HEK293 (cell line): ENCODE results near the gene NCAPG2.

Source experiments
- CTCF ChIA-PET: fragments of 350-600 bp; formaldehyde crosslinking; extraction: SDS; loops from one replicate; lab custom pipeline; 2021; ENCODE audit warnings: antibody characterized with exemption; lab: Yijun Ruan, JAX
- POLR2A ChIA-PET: fragments of 300-600 bp; formaldehyde crosslinking; extraction: SDS; loops from one replicate; lab custom pipeline; 2020; ENCODE audit warnings: antibody characterized with exemption, inconsistent platforms; lab: Yijun Ruan, JAX
- H3K27ac ChIP-seq: fragments of 200-500 bp; sonication (Bioruptor generic); 2 replicates; pipeline ENCODE4 v1.5.1; 2014; ENCODE audit warnings: low read depth, low read length, control low read depth, inconsistent platforms; ENCODE audit errors: extremely low read depth
- H3K36me3 ChIP-seq, 2 experiments: fragments of 200-500 bp in 1 of 2; sonication (Bioruptor generic) in 1 of 2; 1 replicate in 1 of 2; 2 replicates in 1 of 2; pipeline ENCODE4 v1.5.1; 2014 to 2017; ENCODE audit warnings: inconsistent platforms in 2 of 2, low read length in 2 of 2; ENCODE audit not compliant: control insufficient read depth in 2 of 2, insufficient read depth in 1 of 2
- H3K4me1 ChIP-seq: fragments of 200-500 bp; sonication (Bioruptor generic); 2 replicates; pipeline ENCODE4 v1.5.1; 2014; ENCODE audit warnings: mild to moderate bottlenecking, low read length, inconsistent platforms; ENCODE audit not compliant: control insufficient read depth, insufficient read depth
- H3K4me3 ChIP-seq: 2 replicates; pipeline ENCODE4 v1.5.1; 2011; ENCODE audit warnings: low read depth, mild to moderate bottlenecking, control low read depth, low read length, moderate library complexity
- H3K9me3 ChIP-seq: fragments of 200-500 bp; sonication (Bioruptor generic); 2 replicates; pipeline ENCODE4 v1.5.1; 2014; ENCODE audit warnings: low read depth, low read length, inconsistent platforms; ENCODE audit not compliant: control insufficient read depth, insufficient read depth
- GLIS2 ChIP-seq: fragments of 450-650 bp; formaldehyde crosslinking; IDR thresholded peaks from 2 replicates; pipeline ENCODE4 v1.5.1; 2016; ENCODE audit warnings: missing biosample characterization, missing genetic modification characterization
- HOXA7 ChIP-seq: sonication (generic); formaldehyde crosslinking; IDR thresholded peaks from 2 replicates; pipeline ENCODE4 v1.8.1; 2022; ENCODE audit warnings: missing genetic modification reagents, borderline replicate concordance
- OSR2 ChIP-seq: fragments of 450-650 bp; formaldehyde crosslinking; IDR thresholded peaks from 2 replicates; pipeline ENCODE4 v1.5.1; 2016; ENCODE audit warnings: missing biosample characterization, missing genetic modification characterization
- TCF7L2 ChIP-seq: IDR thresholded peaks from 2 replicates; pipeline ENCODE4 v1.6.1; 2011; ENCODE audit warnings: low read depth, mild to moderate bottlenecking, inconsistent platforms, low read length, moderate library complexity, borderline replicate concordance
- ZBTB17 ChIP-seq: fragments of 450-650 bp; formaldehyde crosslinking; IDR thresholded peaks from 2 replicates; pipeline ENCODE4 v1.5.1; 2016; ENCODE audit warnings: missing biosample characterization, missing genetic modification characterization
- ZFP69B ChIP-seq: fragments of 450-650 bp; formaldehyde crosslinking; IDR thresholded peaks from 2 replicates; pipeline ENCODE4 v1.5.1; 2016; ENCODE audit warnings: missing biosample characterization, missing genetic modification characterization
- ZNF112 ChIP-seq: fragments of 450-650 bp; formaldehyde crosslinking; IDR thresholded peaks from 2 replicates; pipeline ENCODE4 v1.5.0; 2017; ENCODE audit warnings: missing biosample characterization, missing genetic modification characterization
- ZNF114 ChIP-seq: fragments of 450-650 bp; formaldehyde crosslinking; IDR thresholded peaks from 2 replicates; pipeline ENCODE4 v1.5.0; 2017; ENCODE audit warnings: missing biosample characterization, missing genetic modification characterization
- ZNF16 ChIP-seq: fragments of 450-650 bp; formaldehyde crosslinking; IDR thresholded peaks from 2 replicates; pipeline ENCODE4 v1.5.1; 2016; ENCODE audit warnings: low read depth, missing biosample characterization, missing genetic modification characterization
- ZNF211 ChIP-seq: fragments of 450-650 bp; formaldehyde crosslinking; IDR thresholded peaks from 2 replicates; pipeline ENCODE4 v1.5.1; 2016; ENCODE audit warnings: low read depth, missing biosample characterization, missing genetic modification characterization
- ZNF391 ChIP-seq: fragments of 450-650 bp; formaldehyde crosslinking; IDR thresholded peaks from 2 replicates; pipeline ENCODE4 v1.5.1; 2016; ENCODE audit warnings: low read depth, missing biosample characterization, missing genetic modification characterization, borderline replicate concordance
- ZNF416 ChIP-seq: fragments of 450-650 bp; formaldehyde crosslinking; IDR thresholded peaks from 2 replicates; pipeline ENCODE4 v1.5.1; 2016; ENCODE audit warnings: missing biosample characterization, missing genetic modification characterization
- ZNF510 ChIP-seq: fragments of 450-650 bp; formaldehyde crosslinking; IDR thresholded peaks from 2 replicates; pipeline ENCODE4 v1.5.1; 2018; ENCODE audit warnings: mild to moderate bottlenecking, missing genetic modification characterization, missing biosample characterization; ENCODE audit not compliant: insufficient replicate concordance
- ZNF610 ChIP-seq: fragments of 450-650 bp; formaldehyde crosslinking; IDR thresholded peaks from 2 replicates; pipeline ENCODE4 v1.5.1; 2016; ENCODE audit warnings: missing biosample characterization, missing genetic modification characterization, borderline replicate concordance
- ZNF654 ChIP-seq: fragments of 450-650 bp; formaldehyde crosslinking; IDR thresholded peaks from 2 replicates; pipeline ENCODE4 v1.5.1; 2016; ENCODE audit warnings: low read depth, missing biosample characterization, missing genetic modification characterization
- ZNF701 ChIP-seq: fragments of 450-650 bp; formaldehyde crosslinking; IDR thresholded peaks from 2 replicates; pipeline ENCODE4 v1.5.1; 2016; ENCODE audit warnings: missing biosample characterization, missing genetic modification characterization
- ZNF76 ChIP-seq: fragments of 450-650 bp; formaldehyde crosslinking; IDR thresholded peaks from 2 replicates; pipeline ENCODE4; 2016; ENCODE audit warnings: low read depth, missing biosample characterization, missing genetic modification characterization, borderline replicate concordance
- TF ChIP-seq, protein P1 (sequence below): fragments of 450-650 bp; formaldehyde crosslinking; IDR thresholded peaks from 2 replicates; pipeline ENCODE4 v1.5.1; 2017; ENCODE audit warnings: missing biosample characterization, missing genetic modification characterization
- TF ChIP-seq, protein P2 (sequence below): fragments of 450-650 bp; formaldehyde crosslinking; IDR thresholded peaks from 2 replicates; pipeline ENCODE4 v1.5.1; 2016; ENCODE audit warnings: missing biosample characterization, missing genetic modification characterization
- TF ChIP-seq, protein P3 (sequence below): fragments of 450-650 bp; formaldehyde crosslinking; IDR thresholded peaks from 2 replicates; pipeline ENCODE4 v1.5.1; 2016; ENCODE audit warnings: missing biosample characterization, missing genetic modification characterization
- TF ChIP-seq, protein P4 (sequence below): fragments of 450-650 bp; formaldehyde crosslinking; IDR thresholded peaks from 2 replicates; pipeline ENCODE4 v1.5.1; 2016; ENCODE audit warnings: missing biosample characterization, missing genetic modification characterization

The NCAPG2 gene

DNA sequence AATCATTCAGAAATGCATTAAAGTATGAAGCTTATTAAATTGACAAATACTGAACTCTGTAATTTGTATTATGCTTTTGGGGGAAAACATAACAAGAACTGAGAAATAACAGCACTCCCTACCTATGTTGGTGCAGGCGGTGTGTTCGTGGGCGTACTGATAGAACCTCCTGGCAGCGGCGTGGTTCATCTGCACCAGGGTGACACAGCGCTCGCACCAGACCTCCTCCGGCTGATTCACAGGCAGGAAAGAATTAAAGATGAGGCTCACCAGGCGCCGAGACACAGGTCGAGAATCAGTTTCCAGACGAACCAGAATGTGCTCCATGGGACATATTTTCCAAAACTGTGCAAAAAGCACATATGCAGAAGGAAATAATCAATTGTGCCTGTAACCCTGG lies 40.2 kb downstream of the NCAPG2 start (continued):
- TF ChIP-seq TCF7L2 (no peak), ZNF211 (tag by site-specific recombination) (no peak), ZNF16 (no peak), ZNF654 (tag by site-specific recombination) (no peak), OSR2 (tag by site-specific recombination) (no peak), ZNF114 (tag by site-specific recombination) (no peak), ZBTB17 (no peak)
- TF ChIP-seq, protein P1, sequence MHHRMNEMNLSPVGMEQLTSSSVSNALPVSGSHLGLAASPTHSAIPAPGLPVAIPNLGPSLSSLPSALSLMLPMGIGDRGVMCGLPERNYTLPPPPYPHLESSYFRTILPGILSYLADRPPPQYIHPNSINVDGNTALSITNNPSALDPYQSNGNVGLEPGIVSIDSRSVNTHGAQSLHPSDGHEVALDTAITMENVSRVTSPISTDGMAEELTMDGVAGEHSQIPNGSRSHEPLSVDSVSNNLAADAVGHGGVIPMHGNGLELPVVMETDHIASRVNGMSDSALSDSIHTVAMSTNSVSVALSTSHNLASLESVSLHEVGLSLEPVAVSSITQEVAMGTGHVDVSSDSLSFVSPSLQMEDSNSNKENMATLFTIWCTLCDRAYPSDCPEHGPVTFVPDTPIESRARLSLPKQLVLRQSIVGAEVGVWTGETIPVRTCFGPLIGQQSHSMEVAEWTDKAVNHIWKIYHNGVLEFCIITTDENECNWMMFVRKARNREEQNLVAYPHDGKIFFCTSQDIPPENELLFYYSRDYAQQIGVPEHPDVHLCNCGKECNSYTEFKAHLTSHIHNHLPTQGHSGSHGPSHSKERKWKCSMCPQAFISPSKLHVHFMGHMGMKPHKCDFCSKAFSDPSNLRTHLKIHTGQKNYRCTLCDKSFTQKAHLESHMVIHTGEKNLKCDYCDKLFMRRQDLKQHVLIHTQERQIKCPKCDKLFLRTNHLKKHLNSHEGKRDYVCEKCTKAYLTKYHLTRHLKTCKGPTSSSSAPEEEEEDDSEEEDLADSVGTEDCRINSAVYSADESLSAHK (tag by site-specific recombination), result no peak

DNA sequence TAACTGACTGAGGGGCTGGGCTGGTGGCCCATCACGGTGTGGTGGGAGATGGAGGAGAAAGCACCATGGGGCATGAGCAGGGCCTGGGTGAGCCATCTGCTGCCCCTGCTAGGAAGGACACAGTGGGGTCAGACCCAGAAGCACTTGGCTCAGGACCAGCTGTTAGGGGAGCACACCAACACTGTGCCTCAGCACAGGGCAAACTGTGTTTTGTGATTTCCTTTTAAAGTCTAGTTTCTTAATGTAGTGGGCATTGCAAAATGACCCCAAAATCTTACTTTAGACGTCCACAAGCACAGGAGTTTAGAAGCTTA lies 41.2 kb downstream of the NCAPG2 start:
- Histone ChIP-seq H3K27ac (no peak overlapping the region), H3K36me3 (peaks cover 12 to 77% of the 10 kb centered on the region in 2 experiments; a peak in 2 of 3 replicates), H3K4me1 (no peaks in the 10 kb centered on the region), H3K9me3 (no peaks in the 10 kb centered on the region), H3K4me3 (no peak overlapping the region)
- POLR2A ChIA-PET, result no interaction called here
- TF ChIP-seq ZNF391, result no peak
- no peak for TF ChIP-seq ZNF76
- TF ChIP-seq ZNF112, result no peak
- no peak for TF ChIP-seq ZNF701 (tag by site-specific recombination)
- no peak for TF ChIP-seq ZNF416
- no peak for TF ChIP-seq ZFP69B (tag by site-specific recombination)
- TF ChIP-seq HOXA7 (CRISPR knock-in tag), result no peak
- no peak for TF ChIP-seq GLIS2
- TF ChIP-seq, protein P2, sequence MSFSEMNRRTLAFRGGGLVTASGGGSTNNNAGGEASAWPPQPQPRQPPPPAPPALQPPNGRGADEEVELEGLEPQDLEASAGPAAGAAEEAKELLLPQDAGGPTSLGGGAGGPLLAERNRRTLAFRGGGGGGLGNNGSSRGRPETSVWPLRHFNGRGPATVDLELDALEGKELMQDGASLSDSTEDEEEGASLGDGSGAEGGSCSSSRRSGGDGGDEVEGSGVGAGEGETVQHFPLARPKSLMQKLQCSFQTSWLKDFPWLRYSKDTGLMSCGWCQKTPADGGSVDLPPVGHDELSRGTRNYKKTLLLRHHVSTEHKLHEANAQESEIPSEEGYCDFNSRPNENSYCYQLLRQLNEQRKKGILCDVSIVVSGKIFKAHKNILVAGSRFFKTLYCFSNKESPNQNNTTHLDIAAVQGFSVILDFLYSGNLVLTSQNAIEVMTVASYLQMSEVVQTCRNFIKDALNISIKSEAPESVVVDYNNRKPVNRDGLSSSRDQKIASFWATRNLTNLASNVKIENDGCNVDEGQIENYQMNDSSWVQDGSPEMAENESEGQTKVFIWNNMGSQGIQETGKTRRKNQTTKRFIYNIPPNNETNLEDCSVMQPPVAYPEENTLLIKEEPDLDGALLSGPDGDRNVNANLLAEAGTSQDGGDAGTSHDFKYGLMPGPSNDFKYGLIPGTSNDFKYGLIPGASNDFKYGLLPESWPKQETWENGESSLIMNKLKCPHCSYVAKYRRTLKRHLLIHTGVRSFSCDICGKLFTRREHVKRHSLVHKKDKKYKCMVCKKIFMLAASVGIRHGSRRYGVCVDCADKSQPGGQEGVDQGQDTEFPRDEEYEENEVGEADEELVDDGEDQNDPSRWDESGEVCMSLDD, result no peak
- no peak for TF ChIP-seq ZNF610 (tag by site-specific recombination)
- TF ChIP-seq, protein P3, sequence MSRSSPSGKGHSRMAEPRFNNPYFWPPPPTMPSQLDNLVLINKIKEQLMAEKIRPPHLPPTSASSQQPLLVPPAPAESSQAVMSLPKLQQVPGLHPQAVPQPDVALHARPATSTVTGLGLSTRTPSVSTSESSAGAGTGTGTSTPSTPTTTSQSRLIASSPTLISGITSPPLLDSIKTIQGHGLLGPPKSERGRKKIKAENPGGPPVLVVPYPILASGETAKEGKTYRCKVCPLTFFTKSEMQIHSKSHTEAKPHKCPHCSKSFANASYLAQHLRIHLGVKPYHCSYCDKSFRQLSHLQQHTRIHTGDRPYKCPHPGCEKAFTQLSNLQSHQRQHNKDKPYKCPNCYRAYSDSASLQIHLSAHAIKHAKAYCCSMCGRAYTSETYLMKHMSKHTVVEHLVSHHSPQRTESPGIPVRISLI, result no peak
- TF ChIP-seq, protein P4, sequence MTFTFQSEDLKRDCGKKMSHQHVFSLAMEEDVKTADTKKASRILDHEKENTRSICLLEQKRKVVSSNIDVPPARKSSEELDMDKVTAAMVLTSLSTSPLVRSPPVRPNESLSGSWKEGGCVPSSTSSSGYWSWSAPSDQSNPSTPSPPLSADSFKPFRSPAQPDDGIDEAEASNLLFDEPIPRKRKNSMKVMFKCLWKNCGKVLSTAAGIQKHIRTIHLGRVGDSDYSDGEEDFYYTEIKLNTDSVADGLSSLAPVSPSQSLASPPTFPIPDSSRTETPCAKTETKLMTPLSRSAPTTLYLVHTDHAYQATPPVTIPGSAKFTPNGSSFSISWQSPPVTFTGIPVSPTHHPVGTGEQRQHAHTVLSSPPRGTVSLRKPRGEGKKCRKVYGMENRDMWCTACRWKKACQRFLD, result no peak
- TF ChIP-seq ZNF510 (tag by site-specific recombination), result no peak
- CTCF ChIA-PET, result no interaction called here
